Activated T-cell treated with anti-CD3 and anti-CD28 coated beads for 4 hours (primary cell): ENCODE data around the gene OLFML2A.
"Not testable (repeated sequence)": the region's sequence is repeated elsewhere in the genome, so short reads cannot be mapped to it uniquely, and the experiment has no call there.

Experiments used
- DNase-seq: peaks from one replicate; pipeline ENCODE4 v3.0.0-alpha.2; 2020

The OLFML2A gene

GRCh38 chr9:124831642-124832364 lies 54.9 kb downstream of the OLFML2A start:
- DNase-seq, result no peak

DNA sequence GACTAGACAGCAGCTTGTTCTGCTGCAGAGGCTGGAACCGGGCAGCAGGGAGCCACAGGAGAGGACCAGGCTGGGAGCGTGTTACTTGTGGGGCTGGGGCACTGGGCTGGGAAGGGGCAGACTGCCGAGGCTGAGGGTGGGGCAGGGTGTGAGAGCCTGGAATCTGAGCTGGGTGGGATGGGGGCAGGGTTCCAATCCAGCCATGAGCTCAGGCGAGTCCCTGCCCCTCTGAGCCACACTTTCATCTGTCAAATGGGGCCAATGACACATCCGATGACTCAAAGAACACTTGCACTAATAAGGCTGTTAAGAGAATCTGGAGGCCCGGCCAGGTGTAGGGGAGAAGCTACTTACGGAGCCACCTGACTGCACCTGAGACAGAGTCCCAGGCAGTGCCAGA lies 57.7 kb downstream of the OLFML2A start:
- no peak for DNase-seq

DNA sequence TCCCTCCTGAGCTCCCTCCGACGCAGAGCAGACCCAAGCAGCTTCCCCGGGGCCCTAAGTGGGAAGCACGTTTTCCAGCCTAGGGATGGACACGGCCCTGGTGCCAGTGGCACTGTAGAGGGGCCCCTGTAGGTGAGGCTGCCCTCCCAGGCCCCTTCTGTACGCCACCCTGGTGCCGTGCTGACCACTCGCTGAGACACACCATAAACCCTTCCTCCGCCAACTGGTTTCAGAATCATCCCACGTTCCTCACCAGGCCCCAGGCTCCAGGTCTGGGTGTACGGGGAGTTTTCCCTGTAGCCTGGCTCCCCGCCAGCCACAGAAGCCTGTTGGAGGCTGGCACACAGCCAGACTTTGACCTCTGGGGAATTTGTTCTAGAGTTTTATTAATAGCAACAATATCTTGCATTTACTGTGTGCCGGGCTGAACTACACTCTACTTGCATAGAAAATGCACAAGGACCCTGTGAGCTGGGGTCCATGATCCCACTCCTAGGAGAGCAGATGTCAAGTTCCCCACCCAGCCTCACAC lies 58.2 kb downstream of the OLFML2A start:
- no peak for DNase-seq

- DNase-seq, result not testable (repeated sequence)
Observed at GRCh38 chr9:124838132-124838531, 61.2 kb downstream of the OLFML2A start.

GRCh38 chr9:124838567-124839275 lies 61.8 kb downstream of the OLFML2A start:
- DNase-seq, result not testable (repeated sequence)

GRCh38 chr9:124839612-124840299 lies 62.8 kb downstream of the OLFML2A start:
- DNase-seq, result no peak

GRCh38 chr9:124840300-124840833 lies 63.4 kb downstream of the OLFML2A start:
- no peak for DNase-seq

DNA sequence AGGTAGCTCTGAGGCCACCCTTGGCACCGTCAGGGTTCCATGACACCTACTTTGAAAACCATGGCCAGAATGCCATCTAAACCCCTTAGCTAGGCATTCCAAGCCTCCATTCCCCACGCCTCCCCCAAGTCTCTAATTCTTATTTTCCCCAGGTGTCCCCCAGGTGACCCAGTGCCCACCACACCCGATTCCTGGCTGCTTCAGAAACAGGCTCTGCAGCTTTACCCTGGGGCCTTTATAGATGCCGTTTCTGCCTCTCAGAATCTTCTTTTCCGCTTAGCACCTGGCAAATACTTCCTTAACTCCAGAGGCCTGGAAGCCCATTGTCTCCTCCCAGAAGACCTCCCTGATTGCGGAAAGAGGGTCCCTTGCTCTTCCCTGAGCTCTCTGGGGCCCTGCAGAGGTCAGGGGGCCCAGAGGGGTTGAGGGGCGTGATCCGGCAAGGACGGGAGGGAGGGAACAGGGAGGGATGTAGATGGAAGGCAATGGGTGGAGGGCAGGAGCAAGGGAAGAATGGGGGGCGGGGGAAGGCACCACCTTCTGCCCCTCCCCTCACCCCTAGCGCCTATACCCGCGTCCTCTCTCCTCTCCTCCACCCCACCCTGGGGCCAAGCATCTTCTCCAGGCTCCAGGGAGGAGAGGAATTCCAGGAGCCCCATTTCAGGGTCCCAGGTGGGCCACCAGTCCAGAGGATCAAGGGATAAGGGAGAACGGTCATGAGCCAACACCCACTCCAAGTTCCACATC lies 64.3 kb downstream of the OLFML2A start:
- DNase-seq, result no peak

DNA sequence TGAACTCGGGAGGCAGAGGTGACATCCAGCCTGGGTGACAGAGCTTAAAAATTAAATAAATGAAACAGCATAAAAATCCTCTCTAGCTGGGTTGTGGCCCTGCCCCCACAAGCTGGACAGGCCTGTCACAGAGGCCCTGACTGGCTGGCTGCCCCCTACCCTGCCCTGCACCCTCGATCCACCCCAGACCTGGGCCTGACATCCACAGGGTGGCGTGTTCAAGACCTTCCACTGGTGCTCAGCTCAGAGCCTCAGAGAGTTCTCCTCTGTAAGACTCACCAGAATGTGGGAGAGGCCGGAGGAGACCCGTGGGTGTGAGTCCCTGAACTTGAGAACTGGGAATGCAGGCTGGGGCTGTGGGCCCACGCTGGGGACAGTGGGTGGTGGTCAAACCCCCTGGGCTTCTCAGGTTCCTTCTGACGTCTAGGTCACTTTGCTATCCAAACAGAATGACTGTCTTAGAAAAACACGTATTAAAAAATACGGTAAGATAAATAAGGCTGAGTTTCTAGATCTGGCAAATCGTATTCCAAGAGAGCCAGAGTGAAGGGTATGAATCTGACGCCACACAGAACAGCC lies 66.6 kb downstream of the OLFML2A start:
- DNase-seq, result no peak

- no peak for DNase-seq
Observed at GRCh38 chr9:124844291-124844690, 67.4 kb downstream of the OLFML2A start.

DNA sequence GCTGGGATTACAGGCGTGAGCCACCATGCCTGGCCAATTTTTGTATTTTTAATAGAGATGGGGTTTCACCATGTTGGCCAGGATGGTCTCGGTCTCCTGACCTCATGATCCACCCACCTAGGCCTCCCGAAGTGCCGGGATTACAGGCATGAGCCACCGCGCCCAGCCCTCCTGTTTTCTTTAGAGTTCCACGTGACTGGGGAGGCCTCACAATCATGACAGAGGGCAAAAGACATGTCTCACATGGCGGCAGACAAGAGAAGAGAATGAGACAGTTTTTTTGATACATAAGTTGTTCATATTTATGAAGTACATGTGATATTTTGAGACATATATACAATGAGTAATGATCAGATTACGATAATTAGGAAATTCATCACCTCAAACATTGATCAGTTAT lies 69.5 kb downstream of the OLFML2A start:
- DNase-seq, result not testable (repeated sequence)

DNA sequence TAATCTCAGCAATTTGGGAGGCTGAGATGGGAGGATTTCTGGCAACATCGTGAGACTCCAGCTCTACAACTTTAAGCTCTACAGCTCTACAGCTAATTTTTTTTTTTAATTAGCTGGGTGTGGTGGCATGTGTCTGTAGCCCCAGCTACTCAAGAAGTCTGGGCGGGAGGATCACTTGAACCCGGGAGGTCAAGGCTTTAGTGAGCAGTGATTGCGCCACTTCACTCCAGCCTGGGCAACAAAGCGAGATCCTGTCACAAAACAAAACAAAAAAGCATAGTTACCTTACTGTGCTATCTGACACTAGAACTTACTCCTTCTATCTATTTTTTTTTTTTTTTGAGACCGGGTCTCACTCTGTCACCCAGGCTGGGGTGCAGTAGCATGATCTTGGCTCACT lies 70.0 kb downstream of the OLFML2A start:
- no peak for DNase-seq

- no peak for DNase-seq
Observed at GRCh38 chr9:124849801-124850200, 72.9 kb downstream of the OLFML2A start.

- no peak for DNase-seq
Observed at GRCh38 chr9:124852121-124852828, 75.3 kb downstream of the OLFML2A start.

GRCh38 chr9:124852829-124853531 lies 76.0 kb downstream of the OLFML2A start, which contains the start of gene WDR38:
Gene WDR38 (plus strand): TSS chr9:124853460. CDS start chr9:124853532, 72 bp downstream.
- DNase-seq, result peak; percentile 54

DNA sequence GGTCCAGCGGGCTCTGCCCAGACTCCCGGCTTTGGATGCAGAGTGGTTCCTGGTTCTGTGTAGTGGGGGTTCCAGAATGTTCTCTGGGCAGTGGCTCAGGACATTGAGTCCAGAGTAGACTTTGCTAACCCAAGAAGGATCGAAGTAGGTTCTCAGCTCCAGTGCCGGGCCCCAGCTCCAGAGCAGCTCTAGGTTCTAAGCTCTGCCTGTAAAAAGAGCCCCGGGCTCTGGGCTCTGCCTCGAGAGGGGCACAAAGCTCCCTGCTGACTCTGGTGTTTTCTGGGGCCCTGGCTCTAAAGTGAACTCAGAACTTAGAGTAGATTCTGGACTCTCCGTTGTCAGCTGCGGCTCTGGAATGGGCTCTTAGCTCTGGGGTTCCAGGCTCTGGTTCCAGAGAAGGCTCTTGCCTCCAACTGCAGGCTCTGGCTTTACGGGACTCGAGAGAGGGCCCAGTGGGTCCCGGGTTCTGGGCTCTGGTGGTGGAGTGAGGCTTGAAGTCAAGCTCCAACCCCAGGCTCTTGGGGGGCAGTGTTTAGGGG lies 76.7 kb downstream of the OLFML2A start:
- DNase-seq, result no peak

DNA sequence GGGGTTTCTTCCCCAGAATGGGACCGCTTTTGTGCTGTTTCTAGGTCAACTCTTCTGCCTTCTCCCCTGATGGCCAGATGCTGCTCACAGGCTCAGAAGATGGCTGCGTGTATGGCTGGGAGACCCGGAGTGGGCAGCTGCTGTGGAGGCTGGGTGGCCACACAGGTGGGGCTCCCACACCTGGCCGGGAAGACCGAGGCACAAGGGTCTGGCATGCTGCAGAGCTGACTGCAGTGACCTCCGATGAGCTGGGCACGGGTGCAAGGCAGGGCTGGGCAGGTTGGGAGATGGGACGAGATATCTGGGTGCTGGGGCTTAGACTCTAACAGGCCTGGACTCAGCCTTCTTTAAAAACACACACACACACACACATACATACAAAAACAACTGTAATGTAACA lies 77.2 kb downstream of the OLFML2A start:
- DNase-seq, result no peak

GRCh38 chr9:124854822-124855221 lies 77.9 kb downstream of the OLFML2A start:
- no peak for DNase-seq

- no peak for DNase-seq
Observed at GRCh38 chr9:124855566-124855943, 78.6 kb downstream of the OLFML2A start.

DNA sequence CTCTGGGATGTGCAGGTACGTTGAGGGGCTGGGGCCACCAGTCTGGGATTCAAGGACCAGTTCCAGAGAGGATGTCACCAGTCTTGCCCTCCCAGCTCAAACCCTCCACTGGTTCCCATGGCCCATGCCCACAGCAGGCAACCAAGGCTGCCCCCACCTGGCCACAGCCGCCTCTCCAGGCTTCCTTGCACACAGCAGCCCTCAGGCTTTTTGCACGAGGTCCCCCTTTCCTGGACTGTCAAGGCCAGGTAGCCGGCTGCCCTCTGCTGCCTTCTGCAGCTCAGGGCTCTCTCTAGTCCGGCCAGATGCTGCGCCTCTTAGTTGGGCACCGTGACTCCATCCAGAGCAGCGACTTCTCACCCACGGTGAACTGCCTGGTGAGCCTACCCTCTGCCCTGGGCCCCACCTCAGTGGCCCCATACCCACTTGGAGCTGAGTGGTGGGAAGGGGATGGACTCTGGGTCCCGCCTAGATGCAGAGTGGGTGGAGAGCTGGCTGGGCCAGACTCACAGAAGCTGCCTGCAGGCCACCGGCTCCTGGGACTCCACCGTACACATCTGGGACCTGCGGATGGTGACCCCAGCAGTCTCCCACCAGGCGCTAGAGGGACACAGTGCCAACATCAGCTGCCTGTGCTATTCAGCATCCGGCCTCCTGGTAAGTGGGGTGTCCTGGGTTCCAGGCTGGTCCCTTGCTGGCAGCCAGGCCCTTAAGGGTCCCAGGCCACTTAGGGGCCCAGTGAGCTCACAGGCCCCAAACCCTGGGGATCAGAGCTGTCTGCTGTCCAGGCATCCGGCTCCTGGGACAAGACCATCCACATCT lies 79.2 kb downstream of the OLFML2A start:
- no peak for DNase-seq
